Right atrium auricular region (tissue), 2 donors: Measurements from ENCODE around the gene CETP. TPM values are rescaled to one million over a fixed set of nuclear protein-coding genes. Genes with fewer than 3 reads are reported as not detected.

Source experiments
- DNase-seq: peaks from one replicate; pipeline ENCODE4 v3.0.0-alpha.2; 2019; ENCODE audit warnings: low spot score
- H3K27ac ChIP-seq, 2 donors: fragments of 200-600 bp; sonication (generic); 1 replicate in 1 of 2; 2 replicates in 1 of 2; pipeline ENCODE4 v1.5.1; 2016 to 2019
- H3K27me3 ChIP-seq, 2 donors: fragments of 200-600 bp; sonication (generic); one replicate each; pipeline versions ENCODE4 v1.5.1 to v1.6.0; 2017 to 2019
- H3K36me3 ChIP-seq: fragments of 200-600 bp; sonication (generic); one replicate; pipeline ENCODE4 v1.5.1; 2016
- H3K4me1 ChIP-seq, 2 donors: fragments of 200-600 bp; sonication (generic); one replicate each; pipeline versions ENCODE4 v1.5.1 to v1.6.0; 2017 to 2019
- H3K4me3 ChIP-seq, 2 donors: fragments of 200-600 bp; sonication (generic); 1 replicate in 1 of 2; 2 replicates in 1 of 2; pipeline ENCODE4 v1.5.1; 2017 to 2019; ENCODE audit warnings: mild to moderate bottlenecking in 1 of 2, moderate library complexity in 1 of 2
- H3K9me3 ChIP-seq, 2 donors: fragments of 200-600 bp; sonication (generic); one replicate each; pipeline ENCODE4 v1.5.1; 2019
- total RNA-seq, 2 donors: library from RNA; depleted of rRNA; stranded (reverse); fragments of >200 nt; gene quantifications; one replicate each; pipeline ENCODE4 v1.1.0, GENCODE V29; 2016
- TF ChIP-seq, protein P1 (sequence below), 2 donors: fragments of 200-600 bp; sonication (generic); IDR thresholded peaks; one replicate each; pipeline ENCODE4 v1.5.1; 2019; ENCODE audit warnings: antibody characterized with exemption in 2 of 2

The CETP gene
- total RNA-seq, 2 donors from 2014 or later = not detected

DNA sequence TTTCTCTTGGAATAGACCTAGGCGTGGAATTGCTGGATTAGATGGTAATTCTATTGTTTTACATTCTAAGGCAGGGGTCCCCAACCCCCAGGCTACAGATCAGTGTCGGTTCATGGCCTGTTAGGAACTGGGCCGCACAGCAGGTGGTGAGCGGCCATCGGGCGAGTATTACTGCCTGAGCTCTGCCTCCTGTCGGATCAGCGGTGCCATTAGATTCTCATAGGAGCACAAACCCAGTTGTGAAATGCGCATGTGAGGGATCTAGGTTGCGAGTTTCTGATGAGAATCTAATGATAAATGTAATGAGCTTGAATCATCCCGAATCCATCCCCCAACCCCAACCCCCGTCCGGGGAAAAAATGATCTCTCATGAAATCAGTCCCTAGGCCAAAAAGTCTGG is 50.6 kb downstream of the CETP start:
- no peak for DNase-seq
- H3K9me3 ChIP-seq = no peaks in the 10 kb centered on the region
- TF ChIP-seq, protein P1, sequence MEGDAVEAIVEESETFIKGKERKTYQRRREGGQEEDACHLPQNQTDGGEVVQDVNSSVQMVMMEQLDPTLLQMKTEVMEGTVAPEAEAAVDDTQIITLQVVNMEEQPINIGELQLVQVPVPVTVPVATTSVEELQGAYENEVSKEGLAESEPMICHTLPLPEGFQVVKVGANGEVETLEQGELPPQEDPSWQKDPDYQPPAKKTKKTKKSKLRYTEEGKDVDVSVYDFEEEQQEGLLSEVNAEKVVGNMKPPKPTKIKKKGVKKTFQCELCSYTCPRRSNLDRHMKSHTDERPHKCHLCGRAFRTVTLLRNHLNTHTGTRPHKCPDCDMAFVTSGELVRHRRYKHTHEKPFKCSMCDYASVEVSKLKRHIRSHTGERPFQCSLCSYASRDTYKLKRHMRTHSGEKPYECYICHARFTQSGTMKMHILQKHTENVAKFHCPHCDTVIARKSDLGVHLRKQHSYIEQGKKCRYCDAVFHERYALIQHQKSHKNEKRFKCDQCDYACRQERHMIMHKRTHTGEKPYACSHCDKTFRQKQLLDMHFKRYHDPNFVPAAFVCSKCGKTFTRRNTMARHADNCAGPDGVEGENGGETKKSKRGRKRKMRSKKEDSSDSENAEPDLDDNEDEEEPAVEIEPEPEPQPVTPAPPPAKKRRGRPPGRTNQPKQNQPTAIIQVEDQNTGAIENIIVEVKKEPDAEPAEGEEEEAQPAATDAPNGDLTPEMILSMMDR (IDR thresholded peaks at IDR 0.05) = no peak
- no peak overlapping the region for H3K27ac ChIP-seq
- no peak overlapping the region for H3K4me3 ChIP-seq
- no peaks in the 10 kb centered on the region for H3K36me3 ChIP-seq
- H3K27me3 ChIP-seq = no peaks in the 10 kb centered on the region
- no peaks in the 10 kb centered on the region for H3K4me1 ChIP-seq

DNA sequence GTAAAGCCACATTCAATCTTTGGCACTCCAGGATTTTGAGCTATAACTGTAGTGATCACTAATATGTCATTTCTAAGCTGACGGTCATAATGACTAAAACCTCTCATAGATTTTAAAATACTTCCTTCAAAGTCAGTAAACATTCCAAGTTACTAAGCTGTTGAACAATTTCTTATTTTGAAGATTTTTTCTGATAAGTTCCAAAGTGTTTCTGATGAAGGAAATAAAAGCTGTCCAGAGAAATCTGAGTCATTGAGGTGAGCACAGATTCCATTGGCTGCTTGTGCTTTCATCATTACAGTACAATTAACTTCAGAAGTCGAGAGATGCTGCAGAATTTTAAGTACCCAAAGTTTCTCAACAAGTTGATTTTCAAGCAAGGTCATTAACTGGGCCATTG is 51.5 kb downstream of the CETP start:
- Histone ChIP-seq H3K27ac (no peak overlapping the region), H3K4me3 (no peak overlapping the region), H3K36me3 (peaks cover 7% of the 10 kb centered on the region), H3K4me1 (no peaks in the 10 kb centered on the region), H3K9me3 (no peaks in the 10 kb centered on the region), H3K27me3 (no peaks in the 10 kb centered on the region)
- no peak for DNase-seq
- TF ChIP-seq, protein P1 (IDR thresholded peaks at IDR 0.05) = no peak

DNA sequence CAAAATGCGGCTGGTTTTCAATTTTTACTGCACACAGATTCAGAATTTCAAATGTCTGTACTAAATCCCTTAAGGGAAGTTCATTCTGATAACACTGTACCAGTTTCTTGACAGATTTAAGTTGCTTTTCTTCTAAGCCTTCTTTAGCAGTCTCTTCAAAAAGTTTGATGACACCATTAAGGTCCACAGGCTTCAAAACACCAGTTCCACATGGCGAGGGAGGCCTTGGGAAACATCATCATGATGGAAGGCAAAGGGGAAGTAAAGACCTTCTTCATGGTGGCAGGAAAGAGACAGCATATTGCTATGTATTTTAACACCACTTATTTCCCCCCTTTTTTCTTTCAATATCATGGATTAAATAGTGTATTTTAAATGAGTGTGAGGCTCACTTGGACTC is 52.2 kb downstream of the CETP start:
- Histone ChIP-seq H3K4me3 (no peak overlapping the region), H3K36me3 (peaks cover 11% of the 10 kb centered on the region), H3K4me1 (no peaks in the 10 kb centered on the region), H3K27ac (peak overlapping the region; percentile 26 to 48), H3K27me3 (no peaks in the 10 kb centered on the region), H3K9me3 (no peaks in the 10 kb centered on the region)
- TF ChIP-seq, protein P1 (IDR thresholded peaks at IDR 0.05) = no peak
- DNase-seq = no peak

DNA sequence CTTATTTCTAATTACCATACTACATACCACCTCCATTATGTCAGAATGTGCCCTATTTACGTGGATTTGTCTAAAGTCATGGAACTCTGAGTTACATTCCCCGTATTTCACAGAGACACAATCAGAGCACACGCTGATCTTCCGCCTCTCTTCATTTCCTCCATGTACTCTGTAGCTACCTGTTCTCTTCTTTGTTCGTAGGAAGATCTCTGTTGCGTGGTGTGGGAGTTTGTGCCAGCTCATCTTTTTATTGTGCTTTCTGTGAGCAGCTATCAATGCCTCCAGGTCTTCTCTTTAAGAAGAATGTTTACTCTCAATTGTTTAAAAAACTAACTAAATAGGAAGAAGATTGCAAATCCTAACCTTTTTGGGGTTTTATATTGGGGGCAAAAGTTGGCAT is 54.6 kb downstream of the CETP start:
- no peaks in the 10 kb centered on the region for H3K27me3 ChIP-seq
- H3K4me1 ChIP-seq = no peaks in the 10 kb centered on the region
- no peak overlapping the region for H3K4me3 ChIP-seq
- DNase-seq = no peak
- H3K9me3 ChIP-seq = no peaks in the 10 kb centered on the region
- no peak overlapping the region for H3K27ac ChIP-seq
- TF ChIP-seq, protein P1 (IDR thresholded peaks at IDR 0.05) = no peak
- H3K36me3 ChIP-seq = peaks cover 19% of the 10 kb centered on the region

DNA sequence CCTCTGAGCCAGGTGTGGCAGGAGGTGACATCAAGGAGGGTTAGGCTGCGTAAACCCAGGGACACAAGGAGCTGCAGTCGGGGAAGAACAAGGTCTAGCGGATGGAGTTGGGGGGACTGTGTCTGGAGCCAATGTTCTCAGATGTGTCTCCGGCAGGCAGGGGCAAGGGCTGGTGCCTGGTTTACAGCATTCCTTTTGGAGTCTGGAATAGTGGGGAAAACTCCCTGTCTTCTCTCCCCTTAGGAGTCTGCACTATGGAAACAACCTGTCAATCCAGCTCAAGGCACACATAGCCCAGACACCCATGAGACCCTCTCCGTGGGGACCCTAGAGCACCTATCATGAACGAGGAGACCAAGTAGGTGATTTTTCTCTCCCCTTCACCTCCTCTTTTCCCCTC is 55.1 kb downstream of the CETP start:
- peaks cover 25% of the 10 kb centered on the region for H3K36me3 ChIP-seq
- H3K4me3 ChIP-seq = no peak overlapping the region
- TF ChIP-seq, protein P1 (IDR thresholded peaks at IDR 0.05) = no peak
- H3K27me3 ChIP-seq = no peaks in the 10 kb centered on the region
- DNase-seq = no peak
- H3K4me1 ChIP-seq = no peaks in the 10 kb centered on the region
- no peaks in the 10 kb centered on the region for H3K9me3 ChIP-seq
- H3K27ac ChIP-seq = no peak overlapping the region

DNA sequence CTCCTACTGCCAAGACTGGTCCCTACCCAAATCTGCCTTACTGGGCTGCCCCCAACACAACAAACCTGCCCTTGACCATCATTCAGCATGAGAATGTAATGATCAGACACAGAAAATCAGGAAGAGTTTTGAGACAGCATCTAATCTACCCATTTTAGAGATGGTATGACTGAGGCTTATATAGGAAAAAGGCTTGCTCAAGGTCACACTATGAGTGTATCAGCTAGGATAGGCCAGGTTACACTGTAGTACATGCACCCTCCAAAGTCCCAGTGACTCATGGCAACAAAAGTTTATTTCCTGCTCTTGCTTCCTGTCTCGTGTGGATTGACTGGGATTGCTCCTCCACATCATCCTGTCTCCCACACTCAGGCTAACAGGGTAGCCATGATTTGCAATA is 55.5 kb downstream of the CETP start:
- TF ChIP-seq, protein P1 (IDR thresholded peaks at IDR 0.05) = no peak
- Histone ChIP-seq H3K4me1 (no peaks in the 10 kb centered on the region), H3K36me3 (peaks cover 26% of the 10 kb centered on the region), H3K9me3 (no peaks in the 10 kb centered on the region), H3K27me3 (no peaks in the 10 kb centered on the region), H3K27ac (no peak overlapping the region), H3K4me3 (no peak overlapping the region)
- DNase-seq = no peak
